Smooth muscle cell (in vitro differentiated cells): Measurements from ENCODE around the gene SGMS1. TPM values are rescaled to one million over a fixed set of nuclear protein-coding genes. Genes with fewer than 3 reads are reported as not detected.

ENCODE experiments used
- DNase-seq: peaks from one replicate; lab custom pipeline; 2025; ENCODE audit not compliant: unreplicated experiment; lab: John Stamatoyannopoulos, UW
- H2AFZ ChIP-seq: fragments of 200-600 bp; sonication (generic); 2 replicates; pipeline ENCODE4 v1.6.0; 2016; ENCODE audit warnings: antibody characterized with exemption, low read depth, mild to moderate bottlenecking
- H3F3A ChIP-seq: fragments of 200-600 bp; sonication (generic); 2 replicates; pipeline ENCODE4 v1.6.0; 2017; ENCODE audit warnings: antibody characterized with exemption, low read depth
- H3K27ac ChIP-seq: fragments of 200-600 bp; sonication (generic); 2 replicates; pipeline ENCODE4 v1.5.1; 2016; ENCODE audit warnings: low read depth, mild to moderate bottlenecking
- H3K27me3 ChIP-seq: fragments of 200-600 bp; sonication (generic); 2 replicates; pipeline ENCODE4 v1.6.1; 2016; ENCODE audit warnings: low read depth, mild to moderate bottlenecking
- H3K36me3 ChIP-seq: fragments of 200-600 bp; sonication (generic); 2 replicates; pipeline ENCODE4 v1.5.1; 2016; ENCODE audit warnings: low read depth
- H3K4me1 ChIP-seq: fragments of 200-600 bp; sonication (generic); 2 replicates; pipeline ENCODE4 v1.5.1; 2016; ENCODE audit warnings: low read depth
- H3K4me2 ChIP-seq: fragments of 200-600 bp; sonication (generic); 2 replicates; pipeline ENCODE4 v1.6.0; 2016; ENCODE audit warnings: mild to moderate bottlenecking
- H3K4me3 ChIP-seq: fragments of 200-600 bp; sonication (generic); 2 replicates; pipeline ENCODE4 v1.5.1; 2016; ENCODE audit warnings: mild to moderate bottlenecking
- H3K79me2 ChIP-seq: fragments of 200-600 bp; sonication (generic); 2 replicates; pipeline ENCODE4 v1.6.0; 2016; ENCODE audit warnings: low read depth, mild to moderate bottlenecking
- H3K9ac ChIP-seq: fragments of 200-600 bp; sonication (generic); 2 replicates; pipeline ENCODE4 v1.6.0; 2016; ENCODE audit warnings: low read depth
- H3K9me3 ChIP-seq: fragments of 200-600 bp; sonication (generic); replicated peaks from 2 replicates; pipeline ENCODE4 v1.5.1; 2016; ENCODE audit warnings: low read depth
- H4K20me1 ChIP-seq: fragments of 200-600 bp; sonication (generic); 2 replicates; pipeline ENCODE4 v1.6.0; 2016; ENCODE audit warnings: low read depth
- WGBS: methylation state at CpG from one replicate; pipeline ENCODE4 v1.1.7; 2016; ENCODE audit warnings: low lambda C conversion rate; 5-methylcytosine and 5-hydroxymethylcytosine counted together
- polyA plus RNA-seq: library from polyadenylated mRNA; unstranded; fragments of >200 nt; fragmentation: Nextera tagmentation; extraction: Ambion mirVana; gene quantifications from 2 replicates; pipeline ENCODE4 v1.2.1, GENCODE V29; 2016
- total RNA-seq: library from RNA; depleted of rRNA; stranded (reverse); fragments of >200 nt; gene quantifications from 2 replicates; pipeline ENCODE4 v1.2.3, GENCODE V29; 2014
- TF ChIP-seq, protein P1 (sequence below): fragments of 200-600 bp; sonication (generic); IDR thresholded peaks from 2 replicates; pipeline ENCODE4 v1.5.1; 2017; ENCODE audit warnings: borderline replicate concordance, mild to moderate bottlenecking, antibody characterized with exemption; ENCODE audit not compliant: insufficient read depth, poor library complexity, severe bottlenecking

Gene SGMS1
- total and polyA plus RNA-seq, 2 experiments from 2014 or later, result 4.0 to 14.3 TPM

DNA sequence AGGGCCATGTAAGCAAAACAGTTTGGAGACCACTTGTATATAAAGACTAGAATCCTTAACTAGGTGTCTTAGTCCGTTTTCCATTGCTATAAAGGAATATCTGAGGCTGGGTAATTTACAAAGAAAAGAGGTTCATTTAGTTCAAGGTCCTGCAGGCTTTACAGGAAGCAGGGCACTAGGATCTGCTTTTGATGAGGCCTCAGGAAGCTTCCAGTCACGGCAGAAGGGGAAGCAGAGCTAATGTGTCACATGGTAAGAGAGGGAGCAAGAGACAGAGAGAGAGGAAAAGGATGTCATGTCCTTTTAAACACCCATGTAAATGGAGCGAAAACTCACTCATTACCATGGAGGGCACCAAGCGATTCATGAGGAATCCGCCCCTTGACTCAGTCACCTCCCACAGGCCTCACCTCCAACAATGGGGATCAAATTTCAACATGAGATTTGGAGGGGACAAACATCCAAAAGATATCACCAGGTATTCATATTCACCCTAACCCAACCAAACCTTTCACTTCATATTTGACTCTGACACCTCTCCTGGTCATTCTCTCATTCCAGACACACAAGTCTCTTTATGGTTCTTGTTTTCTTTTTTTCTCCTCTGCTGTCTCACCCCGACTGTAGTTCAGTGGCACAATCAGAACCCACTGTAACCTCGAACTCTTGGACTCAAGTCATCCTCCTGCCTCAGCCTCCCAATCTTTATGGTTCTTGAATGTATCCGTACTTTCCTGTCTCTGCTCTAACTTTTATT lies 342.4 kb downstream of the SGMS1 start:
- no peaks in the 10 kb centered on the region for H3K9me3 ChIP-seq
- no peaks in the 10 kb centered on the region for H3K79me2 ChIP-seq
- H3F3A ChIP-seq, result no peaks in the 10 kb centered on the region
- WGBS, result 85% methylated on average over 8 of the region's 8 CpGs
- H3K4me1 ChIP-seq, result no peaks in the 10 kb centered on the region
- no peak for DNase-seq
- no peaks in the 10 kb centered on the region for H3K36me3 ChIP-seq
- peaks cover 18% of the 10 kb centered on the region for H3K27me3 ChIP-seq
- H3K27ac ChIP-seq, result no peak overlapping the region
- H3K4me3 ChIP-seq, result no peak overlapping the region
- TF ChIP-seq, protein P1, sequence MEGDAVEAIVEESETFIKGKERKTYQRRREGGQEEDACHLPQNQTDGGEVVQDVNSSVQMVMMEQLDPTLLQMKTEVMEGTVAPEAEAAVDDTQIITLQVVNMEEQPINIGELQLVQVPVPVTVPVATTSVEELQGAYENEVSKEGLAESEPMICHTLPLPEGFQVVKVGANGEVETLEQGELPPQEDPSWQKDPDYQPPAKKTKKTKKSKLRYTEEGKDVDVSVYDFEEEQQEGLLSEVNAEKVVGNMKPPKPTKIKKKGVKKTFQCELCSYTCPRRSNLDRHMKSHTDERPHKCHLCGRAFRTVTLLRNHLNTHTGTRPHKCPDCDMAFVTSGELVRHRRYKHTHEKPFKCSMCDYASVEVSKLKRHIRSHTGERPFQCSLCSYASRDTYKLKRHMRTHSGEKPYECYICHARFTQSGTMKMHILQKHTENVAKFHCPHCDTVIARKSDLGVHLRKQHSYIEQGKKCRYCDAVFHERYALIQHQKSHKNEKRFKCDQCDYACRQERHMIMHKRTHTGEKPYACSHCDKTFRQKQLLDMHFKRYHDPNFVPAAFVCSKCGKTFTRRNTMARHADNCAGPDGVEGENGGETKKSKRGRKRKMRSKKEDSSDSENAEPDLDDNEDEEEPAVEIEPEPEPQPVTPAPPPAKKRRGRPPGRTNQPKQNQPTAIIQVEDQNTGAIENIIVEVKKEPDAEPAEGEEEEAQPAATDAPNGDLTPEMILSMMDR, result no peak
- no peaks in the 10 kb centered on the region for H4K20me1 ChIP-seq
- no peak overlapping the region for H3K4me2 ChIP-seq
- H2AFZ ChIP-seq, result no peak overlapping the region
- no peak overlapping the region for H3K9ac ChIP-seq

DNA sequence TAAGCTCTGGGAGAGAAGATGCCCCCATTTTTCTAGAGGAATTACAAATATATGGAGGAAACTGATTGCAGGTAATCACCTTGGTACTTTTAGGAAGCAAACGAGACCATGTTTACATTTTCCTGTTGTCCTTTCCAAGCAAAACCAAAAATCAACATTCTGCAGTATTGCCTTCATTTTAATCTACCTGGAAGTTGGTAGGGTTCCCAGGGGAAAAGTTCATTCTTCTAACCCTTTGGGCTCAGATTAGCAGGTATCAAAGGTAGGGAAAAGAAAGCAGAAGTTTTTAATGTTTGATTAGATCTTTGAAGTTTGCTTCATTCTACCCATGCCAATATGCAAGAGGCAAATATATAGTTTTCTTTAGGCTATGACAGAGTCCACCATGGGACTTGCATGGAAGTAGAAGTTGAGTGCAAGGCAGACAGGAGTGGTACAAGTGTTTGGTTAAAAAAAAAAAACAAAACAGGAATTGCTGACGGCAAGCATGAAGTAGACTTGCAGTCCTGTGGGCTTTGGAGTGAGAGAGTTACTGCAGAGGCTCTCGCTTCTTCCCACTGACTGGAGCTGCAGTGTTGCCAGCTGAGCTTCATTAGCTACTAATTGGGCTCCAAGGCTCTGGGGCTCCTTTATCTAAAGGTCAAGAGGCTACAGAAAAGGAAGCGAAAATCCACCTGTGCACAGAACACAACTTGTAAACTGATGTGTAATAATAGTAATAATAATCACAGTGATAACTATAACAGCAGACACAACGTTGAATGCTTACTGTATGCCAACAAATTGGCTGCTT lies 343.5 kb downstream of the SGMS1 start:
- Histone ChIP-seq H3F3A (no peaks in the 10 kb centered on the region), H3K27me3 (peaks cover 21% of the 10 kb centered on the region), H2AFZ (no peak overlapping the region), H3K9me3 (no peaks in the 10 kb centered on the region), H3K36me3 (no peaks in the 10 kb centered on the region), H3K9ac (no peak overlapping the region), H3K4me1 (no peaks in the 10 kb centered on the region), H3K79me2 (no peaks in the 10 kb centered on the region), H3K4me2 (no peak overlapping the region), H4K20me1 (no peaks in the 10 kb centered on the region), H3K4me3 (no peak overlapping the region), H3K27ac (no peak overlapping the region)
- TF ChIP-seq, protein P1, result no peak
- 75% methylated on average over 5 of the region's 5 CpGs for WGBS
- DNase-seq, result no peak

DNA sequence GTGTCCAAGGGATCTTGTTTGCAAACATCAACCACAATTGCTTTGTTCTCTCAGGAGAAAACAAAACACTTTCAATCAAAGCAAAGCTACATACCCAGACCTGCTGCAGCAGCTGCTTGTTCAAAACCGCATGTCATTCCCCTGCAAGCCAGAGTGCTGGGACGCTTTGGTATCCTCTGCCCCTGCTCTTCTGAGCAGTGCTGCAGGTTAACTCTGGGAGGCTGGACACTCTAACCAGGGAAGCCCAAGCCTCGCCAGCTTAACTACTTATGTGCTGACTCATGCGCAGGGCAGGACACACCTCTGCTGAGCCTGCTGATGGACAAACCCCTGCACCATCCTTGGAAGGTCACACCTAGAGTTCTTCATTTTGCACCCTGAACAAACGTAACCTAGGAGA lies 344.3 kb downstream of the SGMS1 start:
- H3K27me3 ChIP-seq, result peaks cover 17% of the 10 kb centered on the region
- H3K4me1 ChIP-seq, result no peaks in the 10 kb centered on the region
- H2AFZ ChIP-seq, result no peak overlapping the region
- DNase-seq, result no peak
- TF ChIP-seq, protein P1, result no peak
- no peak overlapping the region for H3K4me3 ChIP-seq
- H4K20me1 ChIP-seq, result no peaks in the 10 kb centered on the region
- no peaks in the 10 kb centered on the region for H3F3A ChIP-seq
- WGBS, result 64% methylated on average over 5 of the region's 5 CpGs
- H3K27ac ChIP-seq, result no peak overlapping the region
- no peak overlapping the region for H3K4me2 ChIP-seq
- no peaks in the 10 kb centered on the region for H3K36me3 ChIP-seq
- no peaks in the 10 kb centered on the region for H3K79me2 ChIP-seq
- H3K9me3 ChIP-seq, result no peaks in the 10 kb centered on the region
- no peak overlapping the region for H3K9ac ChIP-seq
